NK-92 (cell line): Measurements from ENCODE around the gene MAFF.
A peak's percentile ranks its signal among the peaks of the same experiment; 100 is the strongest.
"Not testable (repeated sequence)": the region's sequence is repeated elsewhere in the genome, so short reads cannot be mapped to it uniquely, and the experiment has no call there.

Experiments
- DNase-seq: peaks from one replicate; lab custom pipeline; 2025; ENCODE audit not compliant: unreplicated experiment; lab: John Stamatoyannopoulos, UW

The MAFF gene

GRCh38 chr22:38177571-38177925, 24.2 kb upstream of the MAFF start:
- DNase-seq, result not testable (repeated sequence)

- no peak for DNase-seq
These were observed 23.7 kb upstream of the MAFF start for GRCh38 chr22:38177926-38178604.

- DNase-seq, result not testable (repeated sequence)
These were observed 23.2 kb upstream of the MAFF start for GRCh38 chr22:38178605-38178937.

- DNase-seq, result no peak
These were observed 20.8 kb upstream of the MAFF start for GRCh38 chr22:38180841-38181452.

- peak; percentile 69 for DNase-seq
These were observed 20.2 kb upstream of the MAFF start, which contains the start of gene PLA2G6 for GRCh38 chr22:38181453-38182200. PLA2G6 (minus strand) TSS chr22:38181830; CDS start chr22:38169426, 12,404 bp downstream.

GRCh38 chr22:38184788-38185187, 17.0 kb upstream of the MAFF start:
- no peak for DNase-seq

- DNase-seq, result no peak
These were observed 15.4 kb upstream of the MAFF start for GRCh38 chr22:38186429-38186828.

GRCh38 chr22:38187413-38188212, 14.2 kb upstream of the MAFF start:
- DNase-seq, result no peak

GRCh38 chr22:38189104-38189503, 12.7 kb upstream of the MAFF start:
- DNase-seq, result no peak

GRCh38 chr22:38190581-38190980, 11.2 kb upstream of the MAFF start:
- no peak for DNase-seq

GRCh38 chr22:38191055-38191454, 10.7 kb upstream of the MAFF start:
- DNase-seq, result no peak

- DNase-seq, result no peak
These were observed 9.9 kb upstream of the MAFF start for GRCh38 chr22:38191731-38192474.

- no peak for DNase-seq
These were observed 9.3 kb upstream of the MAFF start for GRCh38 chr22:38192475-38192863.

GRCh38 chr22:38193580-38193979, 8.2 kb upstream of the MAFF start:
- DNase-seq, result no peak

- DNase-seq, result no peak
These were observed 4.9 kb upstream of the MAFF start for GRCh38 chr22:38196791-38197419.

- DNase-seq, result no peak
These were observed 1.8 kb upstream of the MAFF start for GRCh38 chr22:38199826-38200559.

GRCh38 chr22:38201371-38201710, 453 bp upstream of the MAFF start:
- DNase-seq, result no peak

- DNase-seq, result no peak
These were observed 769 bp downstream of the MAFF start for GRCh38 chr22:38202437-38203089.

GRCh38 chr22:38203090-38203810, 1.5 kb downstream of the MAFF start:
- no peak for DNase-seq
